Measurements from ENCODE around the gene LUC7L.
"Not testable (repeated sequence)": the region's sequence is repeated elsewhere in the genome, so short reads cannot be mapped to it uniquely, and the experiment has no call there.

LUC7L gene
- total RNA-seq: 162 to 242 reads per million in 2 donors

- DNase-seq: peak; percentile 76
These were observed at the start of gene LUC7L for GRCh38 chr16:228852-229730. LUC7L (minus strand) TSS chr16:229449; CDS start chr16:229339, 110 bp downstream.

- no peak for DNase-seq
These were observed 49.7 kb upstream of the LUC7L start for GRCh38 chr16:278863-279366.

DNA sequence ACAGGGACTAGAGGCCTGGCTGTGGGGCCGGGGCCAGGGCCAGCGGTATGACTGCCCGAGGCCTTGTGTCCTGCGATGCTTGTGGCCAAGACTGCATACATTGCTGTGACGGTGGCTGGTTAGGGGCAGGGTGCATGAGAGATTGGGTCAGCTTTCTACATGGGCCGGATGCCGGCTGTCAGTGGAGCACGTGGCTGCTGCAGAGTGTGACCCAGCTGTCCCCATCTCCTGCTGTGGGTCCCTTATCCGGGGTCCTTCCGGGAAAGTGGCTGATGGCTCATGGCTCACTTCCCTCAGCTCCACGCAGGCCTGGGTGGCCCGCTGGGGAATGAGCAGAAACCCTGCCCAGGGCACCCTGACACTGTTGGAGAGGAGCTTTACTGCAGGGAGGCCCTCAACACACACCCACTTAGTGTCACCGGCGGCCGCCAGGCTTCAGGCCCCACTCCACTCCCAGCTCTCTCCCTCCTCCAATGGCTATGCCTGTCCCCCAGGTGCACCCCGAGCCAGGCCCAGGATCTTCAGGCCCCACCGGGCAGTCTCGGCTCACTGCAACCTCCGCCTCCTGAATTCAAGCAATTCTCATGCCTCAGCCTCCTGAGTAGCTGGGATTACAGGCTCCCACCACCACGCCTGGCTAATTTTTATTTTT lies 47.3 kb upstream of the LUC7L start:
- no peak for DNase-seq

GRCh38 chr16:275786-276232 lies 46.6 kb upstream of the LUC7L start, which contains the start of gene RGS11:
RGS11 (minus strand) TSS chr16:275944; CDS start chr16:275911, 33 bp downstream.
- no peak for DNase-seq

GRCh38 chr16:275041-275641 lies 45.9 kb upstream of the LUC7L start:
- DNase-seq: no peak

GRCh38 chr16:273547-274421 lies 44.5 kb upstream of the LUC7L start:
- DNase-seq: no peak

- no peak for DNase-seq
These were observed 43.6 kb upstream of the LUC7L start for GRCh38 chr16:272633-273546.

DNA sequence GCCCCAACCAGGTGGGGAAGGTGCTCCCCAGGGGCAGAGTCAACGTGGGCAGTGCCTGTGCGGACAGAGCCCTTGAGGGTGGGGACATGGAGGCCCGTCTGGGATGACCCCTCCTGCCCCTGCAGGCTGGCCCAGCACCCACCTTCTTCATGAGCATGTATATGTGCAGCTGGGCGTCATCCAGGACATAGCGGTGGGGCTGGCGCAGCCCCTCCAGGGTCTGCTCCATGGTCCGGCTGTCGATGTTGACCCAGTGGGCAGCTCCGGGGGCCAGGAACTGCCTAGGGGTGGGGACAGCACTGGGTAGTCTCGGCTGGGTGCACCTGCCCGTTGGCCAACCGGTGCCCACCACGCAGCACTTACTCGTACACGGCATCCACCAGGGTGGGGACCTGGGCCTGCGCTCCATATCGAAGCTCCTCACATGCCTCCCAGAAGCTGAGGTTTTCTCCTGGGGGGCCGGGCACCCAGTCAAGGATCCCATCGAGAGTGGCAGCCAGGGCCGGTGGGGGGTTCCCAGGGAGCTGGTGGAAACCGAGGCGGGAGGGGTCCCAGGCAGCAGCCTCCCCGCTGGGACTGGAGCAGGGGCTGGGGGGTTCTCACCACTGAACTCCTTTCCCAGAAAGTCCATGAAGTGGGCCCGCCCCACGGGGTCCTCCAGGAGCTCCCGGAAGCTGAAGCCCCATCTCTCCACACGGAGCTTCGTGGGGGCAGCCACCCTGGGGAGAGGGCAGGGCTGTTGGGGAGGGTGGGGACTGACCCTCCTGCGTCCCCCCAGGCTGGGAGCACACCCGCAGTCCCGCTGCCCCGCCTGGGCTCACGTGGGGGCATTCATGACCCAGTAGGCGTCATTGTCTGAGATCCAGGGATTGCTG lies 41.4 kb upstream of the LUC7L start:
- DNase-seq: no peak

GRCh38 chr16:269061-269796 lies 40.0 kb upstream of the LUC7L start:
- no peak for DNase-seq

- no peak for DNase-seq
These were observed 39.1 kb upstream of the LUC7L start for GRCh38 chr16:268141-269053.

GRCh38 chr16:267562-267961 lies 38.3 kb upstream of the LUC7L start:
- DNase-seq: not testable (repeated sequence)

- no peak for DNase-seq
These were observed 37.3 kb upstream of the LUC7L start for GRCh38 chr16:266258-267164.

GRCh38 chr16:265711-266110 lies 36.5 kb upstream of the LUC7L start:
- no peak for DNase-seq

DNA sequence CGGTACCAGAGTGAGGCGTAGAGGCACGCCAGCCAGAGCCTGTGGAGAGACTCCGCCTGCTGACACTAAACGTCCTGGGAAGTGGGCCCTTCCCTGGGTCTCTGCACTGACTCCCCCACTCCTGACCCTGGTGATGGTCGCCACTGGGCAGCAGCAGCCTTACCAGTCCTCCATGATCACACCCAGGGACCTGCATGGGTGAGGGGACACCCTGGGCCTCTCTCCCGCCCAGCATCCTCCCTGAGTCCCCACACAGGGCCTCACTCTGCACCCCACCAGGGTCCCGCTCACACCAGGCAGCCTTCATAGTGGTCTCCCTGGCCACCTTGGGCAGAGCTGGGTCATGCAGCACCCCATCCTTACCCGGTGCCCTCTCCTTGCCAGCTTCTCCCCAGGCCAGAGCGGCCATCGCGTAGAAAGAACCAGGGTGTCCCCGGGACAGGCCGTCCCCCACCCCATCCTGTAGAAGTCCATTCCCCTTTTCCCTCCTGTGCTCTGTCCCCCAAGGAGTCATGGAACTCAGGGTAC lies 35.8 kb upstream of the LUC7L start:
- no peak for DNase-seq

DNA sequence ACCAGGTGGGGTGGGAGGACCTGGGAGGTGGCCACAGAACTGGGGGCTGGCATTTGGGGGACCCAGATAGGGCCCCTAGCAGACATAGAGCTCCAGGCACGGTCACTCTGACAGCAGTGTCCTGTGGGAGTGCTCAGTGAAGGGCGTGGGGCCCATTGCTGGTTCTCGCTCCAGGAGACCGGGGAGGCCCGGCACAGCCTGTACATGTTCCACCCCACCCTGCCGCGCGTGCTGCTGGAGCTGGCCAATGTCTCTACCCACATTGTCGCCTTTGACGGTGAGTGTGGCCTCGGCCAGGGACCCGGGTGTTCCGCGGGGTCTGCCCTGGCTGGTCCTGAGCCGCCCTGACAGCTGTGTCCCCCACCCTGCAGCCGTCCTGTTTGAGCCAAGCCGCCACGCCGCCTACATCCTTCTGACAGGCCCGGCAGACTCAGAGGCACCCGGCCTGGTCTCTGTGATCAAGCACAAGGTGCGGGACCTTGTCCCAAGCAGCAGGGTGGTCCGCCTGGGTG lies 35.2 kb upstream of the LUC7L start:
- DNase-seq: no peak

GRCh38 chr16:263944-264343 lies 34.7 kb upstream of the LUC7L start:
- no peak for DNase-seq

Data from activated gamma-delta T cell (primary cell).